Measurements from ENCODE around the gene UMODL1. TPM values are rescaled to one million over a fixed set of nuclear protein-coding genes. Genes with fewer than 3 reads are reported as not detected.
A peak's percentile ranks its signal among the peaks of the same experiment; 100 is the strongest.
"Not testable (repeated sequence)": the region's sequence is repeated elsewhere in the genome, so short reads cannot be mapped to it uniquely, and the experiment has no call there.

The UMODL1 gene
- total RNA-seq, 1 experiment from 2014 or later, result not detected

- Histone ChIP-seq H3K4me3 (no peak overlapping the region), H3K27me3 (no peaks in the 10 kb centered on the region; the same call in 1 of the 2 replicates), H3K9me3 (no peaks in the 10 kb centered on the region), H3K36me3 (no peaks in the 10 kb centered on the region)
- peak; percentile 40 for DNase-seq
These were observed 91.9 kb downstream of the UMODL1 start for GRCh38 chr21:42162831-42163510.

GRCh38 chr21:42163511-42163863 lies 92.4 kb downstream of the UMODL1 start:
- Histone ChIP-seq H3K4me3 (no peak overlapping the region), H3K36me3 (no peaks in the 10 kb centered on the region), H3K9me3 (no peaks in the 10 kb centered on the region), H3K27me3 (no peaks in the 10 kb centered on the region; the same call in 1 of the 2 replicates)
- no peak for DNase-seq

- no peaks in the 10 kb centered on the region for H3K9me3 ChIP-seq
- no peaks in the 10 kb centered on the region for H3K36me3 ChIP-seq
- DNase-seq, result peak; percentile 45
- H3K27me3 ChIP-seq, result no peaks in the 10 kb centered on the region; the same call in 1 of the 2 replicates
- H3K4me3 ChIP-seq, result no peak overlapping the region
These were observed 93.1 kb downstream of the UMODL1 start for GRCh38 chr21:42164064-42164789.

- no peak for DNase-seq
- Histone ChIP-seq H3K36me3 (no peaks in the 10 kb centered on the region), H3K27me3 (no peaks in the 10 kb centered on the region; the same call in 1 of the 2 replicates), H3K9me3 (no peaks in the 10 kb centered on the region), H3K4me3 (no peak overlapping the region)
These were observed 93.7 kb downstream of the UMODL1 start for GRCh38 chr21:42164818-42165217.

DNA sequence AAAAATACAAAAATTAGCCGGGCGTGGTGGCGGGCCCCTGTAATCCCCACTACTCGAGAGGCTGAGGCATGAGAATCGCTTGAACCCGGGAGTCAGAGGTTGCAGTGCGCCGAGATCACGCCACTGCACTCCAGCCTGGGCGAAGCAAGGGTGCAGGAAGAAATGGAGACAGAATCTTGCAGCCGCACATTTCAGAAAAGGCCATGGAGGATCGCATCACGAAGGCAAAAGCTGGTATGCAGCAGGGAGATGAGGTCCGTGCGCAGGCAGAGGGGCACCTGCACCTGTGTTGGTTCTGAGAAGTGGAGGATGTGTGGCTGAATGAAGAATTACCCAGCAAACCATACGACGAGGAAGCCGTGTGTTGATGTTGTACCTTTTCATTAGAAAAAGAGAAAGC lies 94.8 kb downstream of the UMODL1 start:
- no peaks in the 10 kb centered on the region for H3K9me3 ChIP-seq
- no peak for DNase-seq

DNA sequence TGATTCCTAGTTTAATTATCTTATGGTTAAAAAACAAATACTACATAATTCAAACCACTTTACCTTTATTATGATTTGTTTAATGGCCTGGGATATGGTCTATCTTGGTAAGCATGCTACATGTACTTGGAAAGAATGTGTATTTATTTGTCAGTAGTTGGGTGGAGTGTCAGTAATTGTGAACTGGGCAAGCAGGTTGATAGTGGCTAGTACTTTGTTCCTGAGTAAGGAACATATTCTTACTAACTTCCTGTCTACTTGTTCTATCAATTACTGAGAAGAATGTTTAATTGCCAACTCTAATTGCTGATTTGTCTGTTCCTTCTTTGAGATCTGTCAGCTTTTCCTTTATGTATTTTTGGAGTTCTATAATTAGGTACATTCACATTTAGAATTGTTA lies 98.6 kb downstream of the UMODL1 start:
- Histone ChIP-seq H3K27me3 (no peaks in the 10 kb centered on the region; the same call in 1 of the 2 replicates), H3K4me3 (no peak overlapping the region), H3K36me3 (no peaks in the 10 kb centered on the region), H3K9me3 (no peaks in the 10 kb centered on the region)
- DNase-seq, result no peak

More for the DNA sequence above, 94.8 kb downstream of the UMODL1 start:
- H3K4me3 ChIP-seq, result no peak overlapping the region
- no peaks in the 10 kb centered on the region for H3K36me3 ChIP-seq
- H3K27me3 ChIP-seq, result no peaks in the 10 kb centered on the region; the same call in 1 of the 2 replicates

- H3K9me3 ChIP-seq, result no peaks in the 10 kb centered on the region
- H3K27me3 ChIP-seq, result peaks cover 3% of the 10 kb centered on the region; the same call in 1 of the 2 replicates
- no peak for DNase-seq
- H3K4me3 ChIP-seq, result no peak overlapping the region
- H3K36me3 ChIP-seq, result no peaks in the 10 kb centered on the region
These were observed 100.3 kb downstream of the UMODL1 start for GRCh38 chr21:42171091-42172053.

DNA sequence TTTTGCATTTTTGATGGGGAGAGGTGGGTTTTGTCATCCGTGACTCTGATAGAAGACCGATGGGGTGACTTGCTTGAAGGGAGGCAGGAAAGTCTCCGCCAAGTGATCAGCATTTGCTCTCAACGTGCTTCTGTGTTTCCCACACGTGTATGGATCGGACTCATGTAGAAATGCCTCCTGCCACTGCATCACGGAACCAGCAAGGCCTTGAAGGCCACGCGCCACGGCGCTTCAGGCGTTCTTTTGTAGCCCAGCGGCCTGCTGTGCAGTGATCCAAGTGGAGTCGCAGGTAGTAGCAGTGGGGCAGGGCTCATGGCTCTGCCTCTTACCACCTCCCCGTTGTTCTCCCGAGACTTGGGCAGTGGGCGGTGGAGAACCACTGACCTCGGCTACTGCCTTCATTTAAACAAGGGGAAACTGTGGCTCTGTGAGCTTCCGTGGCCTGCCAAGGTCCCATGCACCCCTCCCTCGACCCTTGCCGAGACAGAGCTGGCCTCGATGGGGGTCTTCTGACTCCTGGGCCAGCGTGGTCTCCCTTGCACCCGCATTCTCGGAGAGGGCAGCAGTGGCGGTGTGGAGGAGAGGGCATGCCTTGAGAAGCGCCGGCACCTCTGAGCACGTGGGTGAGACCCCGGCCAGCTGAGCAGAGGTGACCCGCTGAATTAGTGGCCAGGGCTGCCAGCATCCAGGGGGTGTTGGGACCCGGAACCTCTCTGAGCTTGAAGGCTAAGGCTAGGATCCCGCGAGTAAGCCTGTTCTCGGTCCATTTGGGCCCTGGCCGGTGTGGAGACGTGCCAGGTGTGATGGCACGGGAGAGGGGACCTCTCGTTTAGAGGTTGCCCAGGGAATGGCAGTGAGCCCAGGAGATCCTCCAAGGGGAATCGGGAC lies 101.7 kb downstream of the UMODL1 start:
- no peak overlapping the region for H3K4me3 ChIP-seq
- no peak for DNase-seq
- no peaks in the 10 kb centered on the region for H3K36me3 ChIP-seq
- H3K27me3 ChIP-seq, result peaks cover 10% of the 10 kb centered on the region
- no peaks in the 10 kb centered on the region for H3K9me3 ChIP-seq

DNA sequence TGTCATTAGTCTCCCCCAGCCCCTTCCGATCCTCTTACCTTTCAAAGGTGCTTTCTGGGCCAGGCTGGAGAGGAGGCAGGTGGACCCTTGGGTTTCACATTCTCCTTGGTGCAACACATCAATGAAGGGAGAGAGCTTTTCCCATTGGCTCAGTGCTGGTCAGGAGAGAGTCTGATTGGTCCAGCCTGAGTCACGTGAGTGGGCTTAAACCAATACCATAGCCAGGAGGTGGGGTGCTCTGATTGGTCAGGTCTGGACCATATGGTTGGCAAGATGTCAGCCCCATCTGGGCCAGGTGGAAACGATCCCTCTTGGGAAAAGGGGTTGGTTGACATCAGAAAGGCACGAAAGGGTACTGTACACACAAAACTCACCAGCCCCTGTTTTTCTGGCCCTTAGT lies 103.1 kb downstream of the UMODL1 start:
- Histone ChIP-seq H3K36me3 (no peaks in the 10 kb centered on the region), H3K27me3 (peaks cover 10% of the 10 kb centered on the region), H3K4me3 (no peak overlapping the region), H3K9me3 (no peaks in the 10 kb centered on the region)
- no peak for DNase-seq

DNA sequence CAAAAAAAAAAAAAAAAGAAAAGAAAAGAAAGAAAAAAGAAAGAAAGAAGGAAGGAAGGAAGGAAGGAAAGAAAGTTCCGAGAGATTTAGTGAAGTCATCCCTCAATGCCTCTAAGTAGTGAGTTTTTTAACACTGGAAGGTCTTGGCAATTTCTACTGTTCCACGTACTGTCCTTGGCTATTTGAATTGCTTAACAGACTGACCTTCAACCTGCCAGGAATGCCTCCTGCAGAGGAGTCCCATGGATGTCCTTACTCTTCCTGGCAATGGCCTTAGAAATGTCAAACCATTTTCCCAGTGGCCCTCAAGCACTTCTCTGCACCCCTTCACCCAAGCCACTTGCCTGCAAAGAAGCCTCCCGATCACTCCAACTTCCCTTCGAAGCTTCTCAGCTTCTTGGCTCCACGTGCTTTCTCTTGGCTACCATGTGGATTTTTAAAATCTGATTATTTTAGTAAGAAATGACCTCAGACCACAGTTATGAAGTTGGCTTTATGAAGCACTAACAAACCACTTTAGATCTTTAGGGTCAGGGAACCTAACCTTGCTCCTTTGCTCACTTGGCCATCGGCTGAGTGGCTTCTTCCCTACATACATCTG lies 104.1 kb downstream of the UMODL1 start:
- H3K36me3 ChIP-seq, result no peaks in the 10 kb centered on the region
- H3K4me3 ChIP-seq, result no peak overlapping the region
- DNase-seq, result no peak
- H3K27me3 ChIP-seq, result peaks cover 10% of the 10 kb centered on the region
- H3K9me3 ChIP-seq, result no peaks in the 10 kb centered on the region

- no peak for DNase-seq
- H3K27me3 ChIP-seq, result peaks cover 10% of the 10 kb centered on the region
- no peaks in the 10 kb centered on the region for H3K9me3 ChIP-seq
These were observed 105.7 kb downstream of the UMODL1 start for GRCh38 chr21:42176859-42177258.

GRCh38 chr21:42179316-42179715 lies 108.2 kb downstream of the UMODL1 start:
- Histone ChIP-seq H3K4me3 (no peak overlapping the region), H3K27me3 (peaks cover 10% of the 10 kb centered on the region), H3K9me3 (no peaks in the 10 kb centered on the region), H3K36me3 (no peaks in the 10 kb centered on the region)
- DNase-seq, result no peak

More at GRCh38 chr21:42176859-42177258, 105.7 kb downstream of the UMODL1 start:
- Histone ChIP-seq H3K4me3 (no peak overlapping the region), H3K36me3 (no peaks in the 10 kb centered on the region)

GRCh38 chr21:42180001-42180400 lies 108.9 kb downstream of the UMODL1 start:
- H3K4me3 ChIP-seq, H3K9me3 ChIP-seq, H3K36me3 ChIP-seq, H3K27me3 ChIP-seq, DNase-seq: not testable (repeated sequence)

DNA sequence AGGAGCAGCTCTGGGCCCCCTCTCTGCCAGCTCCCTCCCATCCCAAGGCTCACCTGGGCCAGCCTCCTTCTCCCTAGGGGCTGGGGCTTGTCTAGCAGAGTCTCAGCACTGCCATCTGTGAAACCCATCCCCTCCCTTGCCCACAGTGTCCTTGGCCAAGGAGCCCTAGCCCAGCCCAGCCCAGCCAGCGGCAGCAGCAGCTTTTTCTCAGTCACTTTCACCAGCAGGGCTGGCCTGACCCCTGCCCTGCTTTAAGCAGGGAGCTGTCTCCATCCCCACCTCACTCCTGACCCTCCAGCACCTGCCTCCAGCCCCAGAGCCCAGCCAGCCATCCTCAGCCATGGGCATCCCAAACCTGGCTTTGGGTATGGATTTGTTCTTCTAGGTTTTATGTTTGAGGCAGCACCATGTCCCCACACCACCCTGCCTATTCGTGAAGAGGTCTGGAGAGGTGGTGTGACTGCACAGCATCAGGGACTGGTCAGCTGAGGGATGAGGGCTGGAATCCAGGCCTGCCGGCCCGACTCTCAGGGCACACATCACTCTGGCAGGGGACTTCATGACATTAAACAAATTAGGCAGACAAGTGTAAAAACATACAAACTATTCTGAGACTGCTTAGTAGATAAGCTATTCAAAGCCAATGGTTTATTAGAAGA lies 111.7 kb downstream of the UMODL1 start:
- no peak for DNase-seq
- Histone ChIP-seq H3K4me3 (no peak overlapping the region), H3K27me3 (no peaks in the 10 kb centered on the region), H3K36me3 (no peaks in the 10 kb centered on the region), H3K9me3 (no peaks in the 10 kb centered on the region)

Measured in MG63 (cell line).